ENCODE data around the gene SYCE1L.
"Not testable (repeated sequence)": the region's sequence is repeated elsewhere in the genome, so short reads cannot be mapped to it uniquely, and the experiment has no call there.

The SYCE1L gene

GRCh38 chr16:77165006-77165405, 34.2 kb upstream of the SYCE1L start:
- no peak overlapping the region for H3K9ac ChIP-seq (ENCODE audit: low read depth, low read length, poor library complexity, severe bottlenecking)
- H2AFZ ChIP-seq (ENCODE audit: low read length), result no peak overlapping the region
- H4K20me1 ChIP-seq (ENCODE audit: insufficient read depth, low read length, poor library complexity, severe bottlenecking), result no peaks in the 10 kb centered on the region
- no peak for TF ChIP-seq EZH2phosphoT487 (IDR thresholded peaks at IDR 0.05; ENCODE audit: borderline replicate concordance)
- no peak for TF ChIP-seq CTCF (conservative IDR thresholded peaks at IDR 0.05; ENCODE audit: low read length)
- H3K9me3 ChIP-seq (ENCODE audit: insufficient read depth, low read depth, low read length), result no peaks in the 10 kb centered on the region
- H3K27me3 ChIP-seq (ENCODE audit: insufficient read depth, low read length, poor library complexity, severe bottlenecking), result no peaks in the 10 kb centered on the region
- H3K4me3 ChIP-seq (ENCODE audit: low read length, poor library complexity, severe bottlenecking), result no peak overlapping the region
- no peaks in the 10 kb centered on the region for H3K9me2 ChIP-seq (replicated peaks; ENCODE audit: low read depth, low read length)
- H3K36me3 ChIP-seq (ENCODE audit: insufficient read depth, low read length), result no peaks in the 10 kb centered on the region
- H3K4me1 ChIP-seq (ENCODE audit: insufficient read depth, low read length, poor library complexity, severe bottlenecking), result no peaks in the 10 kb centered on the region
- H3F3A ChIP-seq (ENCODE audit: low read depth), result no peaks in the 10 kb centered on the region
- no peaks in the 10 kb centered on the region for H3K79me2 ChIP-seq (ENCODE audit: insufficient read depth, low read length)
- H3K4me2 ChIP-seq (ENCODE audit: low read depth, low read length, poor library complexity, severe bottlenecking), result no peak overlapping the region

- not testable (repeated sequence) for H3K36me3 ChIP-seq (ENCODE audit: insufficient read depth, low read length); H3K9me2 ChIP-seq (replicated peaks; ENCODE audit: low read depth, low read length); H3K4me3 ChIP-seq (ENCODE audit: low read length, poor library complexity, severe bottlenecking); H3K27me3 ChIP-seq (ENCODE audit: insufficient read depth, low read length, poor library complexity, severe bottlenecking); H3F3A ChIP-seq (ENCODE audit: low read depth); H3K79me2 ChIP-seq (ENCODE audit: insufficient read depth, low read length); H3K4me2 ChIP-seq (ENCODE audit: low read depth, low read length, poor library complexity, severe bottlenecking); H3K9ac ChIP-seq (ENCODE audit: low read depth, low read length, poor library complexity, severe bottlenecking); H3K9me3 ChIP-seq (ENCODE audit: insufficient read depth, low read depth, low read length); H2AFZ ChIP-seq (ENCODE audit: low read length); H4K20me1 ChIP-seq (ENCODE audit: insufficient read depth, low read length, poor library complexity, severe bottlenecking); H3K4me1 ChIP-seq (ENCODE audit: insufficient read depth, low read length, poor library complexity, severe bottlenecking)
These were observed 33.5 kb upstream of the SYCE1L start for GRCh38 chr16:77165536-77166236.

- H3K27me3 ChIP-seq (ENCODE audit: insufficient read depth, low read length, poor library complexity, severe bottlenecking), result no peaks in the 10 kb centered on the region
- H2AFZ ChIP-seq (ENCODE audit: low read length), result no peak overlapping the region
- H3K4me2 ChIP-seq (ENCODE audit: low read depth, low read length, poor library complexity, severe bottlenecking), result no peak overlapping the region
- no peak overlapping the region for H3K4me3 ChIP-seq (ENCODE audit: low read length, poor library complexity, severe bottlenecking)
- no peaks in the 10 kb centered on the region for H3K9me3 ChIP-seq (ENCODE audit: insufficient read depth, low read depth, low read length)
- H3K79me2 ChIP-seq (ENCODE audit: insufficient read depth, low read length), result no peaks in the 10 kb centered on the region
- no peak overlapping the region for H3K9ac ChIP-seq (ENCODE audit: low read depth, low read length, poor library complexity, severe bottlenecking)
- H3K4me1 ChIP-seq (ENCODE audit: insufficient read depth, low read length, poor library complexity, severe bottlenecking), result no peaks in the 10 kb centered on the region
- no peaks in the 10 kb centered on the region for H3K36me3 ChIP-seq (ENCODE audit: insufficient read depth, low read length)
- TF ChIP-seq CTCF (conservative IDR thresholded peaks at IDR 0.05; ENCODE audit: low read length), result no peak
- no peak for TF ChIP-seq EZH2phosphoT487 (IDR thresholded peaks at IDR 0.05; ENCODE audit: borderline replicate concordance)
- H3K9me2 ChIP-seq (replicated peaks; ENCODE audit: low read depth, low read length), result no peaks in the 10 kb centered on the region
- no peaks in the 10 kb centered on the region for H4K20me1 ChIP-seq (ENCODE audit: insufficient read depth, low read length, poor library complexity, severe bottlenecking)
- no peaks in the 10 kb centered on the region for H3F3A ChIP-seq (ENCODE audit: low read depth)
These were observed 32.5 kb upstream of the SYCE1L start for GRCh38 chr16:77166726-77167125.

- Histone ChIP-seq H3K4me1 (ENCODE audit: insufficient read depth, low read length, poor library complexity, severe bottlenecking) (no peaks in the 10 kb centered on the region), H3K4me2 (ENCODE audit: low read depth, low read length, poor library complexity, severe bottlenecking) (no peak overlapping the region), H3K27me3 (ENCODE audit: insufficient read depth, low read length, poor library complexity, severe bottlenecking) (no peaks in the 10 kb centered on the region), H3K36me3 (ENCODE audit: insufficient read depth, low read length) (no peaks in the 10 kb centered on the region), H3K9me3 (ENCODE audit: insufficient read depth, low read depth, low read length) (no peaks in the 10 kb centered on the region), H3K79me2 (ENCODE audit: insufficient read depth, low read length) (no peaks in the 10 kb centered on the region), H2AFZ (ENCODE audit: low read length) (no peak overlapping the region), H3F3A (ENCODE audit: low read depth) (no peaks in the 10 kb centered on the region), H4K20me1 (ENCODE audit: insufficient read depth, low read length, poor library complexity, severe bottlenecking) (no peaks in the 10 kb centered on the region), H3K9me2 (replicated peaks; ENCODE audit: low read depth, low read length) (no peaks in the 10 kb centered on the region), H3K9ac (ENCODE audit: low read depth, low read length, poor library complexity, severe bottlenecking) (no peak overlapping the region), H3K4me3 (ENCODE audit: low read length, poor library complexity, severe bottlenecking) (no peak overlapping the region)
- TF ChIP-seq CTCF (conservative IDR thresholded peaks at IDR 0.05; ENCODE audit: low read length) (no peak), EZH2phosphoT487 (IDR thresholded peaks at IDR 0.05; ENCODE audit: borderline replicate concordance) (no peak)
These were observed 30.3 kb upstream of the SYCE1L start for GRCh38 chr16:77168901-77169300.

Measured in Loucy (cell line).